GM18873 (cell line): Measurements from ENCODE around the gene VAMP2.

Experiments used
- ATAC-seq: cut with Tn5 transposase; IDR thresholded peaks from one replicate; pipeline ENCODE4 v1.9.1; 2021; ENCODE audit warnings: mild to moderate bottlenecking, moderate library complexity, moderate number of reproducible peaks; ENCODE audit not compliant: unreplicated experiment, low FRiP score

The VAMP2 gene

DNA sequence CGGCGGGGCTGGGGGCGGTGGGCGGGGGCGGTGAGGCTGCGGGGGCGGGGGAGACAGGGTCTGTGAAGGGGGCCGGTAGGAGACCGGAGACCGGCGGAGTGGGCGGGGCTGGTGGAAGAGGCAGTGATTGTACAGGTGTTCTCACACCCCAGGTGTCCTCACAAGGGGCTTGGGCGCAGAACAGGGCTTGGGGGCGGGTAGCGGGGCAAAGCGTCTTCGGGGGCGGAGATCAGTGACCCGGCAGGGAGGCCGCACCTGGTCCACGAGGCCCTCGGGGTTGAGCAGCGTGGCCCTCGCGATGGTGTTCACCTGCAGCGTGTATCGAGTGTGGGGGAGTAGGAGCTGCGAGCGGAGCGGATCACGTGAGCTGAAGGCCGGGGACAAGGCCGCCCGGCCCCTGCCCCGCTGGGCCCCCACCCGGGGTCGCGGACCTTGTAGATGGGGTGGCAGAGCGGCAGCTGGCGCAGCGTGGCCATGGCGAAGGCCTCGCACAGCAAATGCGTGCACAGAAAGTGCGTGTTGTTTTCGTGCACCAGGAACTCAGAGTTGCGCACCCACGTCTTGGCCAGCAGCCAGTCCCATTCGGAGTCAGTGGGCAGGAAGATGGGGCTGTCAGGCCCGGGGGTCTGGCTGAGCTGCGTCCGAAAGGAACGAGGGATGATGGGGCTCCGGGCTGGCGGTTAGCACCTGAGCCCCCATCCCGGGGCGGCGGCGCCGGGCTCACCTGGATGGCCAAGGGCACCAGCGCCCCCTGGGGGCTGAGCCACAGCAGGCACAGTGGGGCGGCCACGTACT, 52.9 kb downstream of the VAMP2 start:
- no peak for ATAC-seq
